GM12878 (cell line): ENCODE results near the gene GCK. TPM values are rescaled to one million over a fixed set of nuclear protein-coding genes. Genes with fewer than 3 reads are reported as not detected.

Experiments
- ATAC-seq: fragments of 200-7000 bp; cut with Tn5 transposase; 3 replicates; pipeline ENCODE4 v1.9.1; 2020; ENCODE audit warnings: mild to moderate bottlenecking, moderate library complexity
- BruUV-seq: library from RNA; stranded (reverse); fragments of 400-500 nt; replicated peaks from 2 replicates; lab custom pipeline; 2021; lab: Mats Ljungman, UMichigan
- CTCF ChIA-PET: fragments of 300-600 bp; sonication (Branson Sonifier 250); formaldehyde crosslinking; extraction: SDS; loops from one replicate; lab custom pipeline; 2021; ENCODE audit warnings: inconsistent platforms; lab: Yijun Ruan, JAX
- POLR2A ChIA-PET: fragments of 350-600 bp; formaldehyde crosslinking; extraction: SDS; loops from one replicate; lab custom pipeline; 2021; ENCODE audit warnings: inconsistent platforms; lab: Charles Lee
- RAD21 ChIA-PET: fragments of 300-600 bp; sonication (Branson Sonifier 250); formaldehyde crosslinking; loops from one replicate; lab custom pipeline; 2023; ENCODE audit warnings: antibody characterized with exemption; ENCODE audit not compliant: unreplicated experiment; lab: Charles Lee
- SMC1A ChIA-PET: fragments of 300-600 bp; sonication (Branson Sonifier 250); formaldehyde crosslinking; loops from one replicate; lab custom pipeline; 2023; ENCODE audit not compliant: unreplicated experiment, uncharacterized antibody; lab: Charles Lee
- DNase-seq: peaks from one replicate; pipeline ENCODE4 v3.0.0-alpha.2; 2011; ENCODE audit warnings: low read depth, low spot score
- FAIRE-seq: peaks from 3 replicates; lab custom pipeline; 2011; peaks lifted over from hg19 to GRCh38; lab: Jason Lieb, UNC
- H2AFZ ChIP-seq: 2 replicates; pipeline ENCODE4 v1.6.0; 2011; ENCODE audit warnings: low read depth, low read length, control low read depth; ENCODE audit not compliant: control insufficient read depth
- H3K27ac ChIP-seq: 2 replicates; pipeline ENCODE4 v1.5.1; 2011; ENCODE audit warnings: control low read depth; ENCODE audit not compliant: control insufficient read depth, insufficient read depth
- H3K27me3 ChIP-seq, 2 experiments: replicated peaks in 1 of 2; 2 replicates each; pipeline versions ENCODE4 v1.6.0 to v1.6.1; 2011; ENCODE audit warnings: low read length in 1 of 2; ENCODE audit not compliant: control insufficient read depth in 2 of 2, insufficient read depth in 2 of 2
- H3K36me3 ChIP-seq, 2 experiments: 2 replicates each; pipeline ENCODE4 v1.5.1; 2011; ENCODE audit warnings: low read length in 1 of 2; ENCODE audit not compliant: control insufficient read depth in 2 of 2, insufficient read depth in 2 of 2
- H3K4me1 ChIP-seq: 2 replicates; pipeline ENCODE4 v1.6.1; 2011; ENCODE audit warnings: mild to moderate bottlenecking, low read length, moderate library complexity, mixed read lengths; ENCODE audit not compliant: control insufficient read depth, insufficient read depth
- H3K4me2 ChIP-seq: 2 replicates; pipeline ENCODE4 v1.6.0; 2011; ENCODE audit warnings: control low read depth; ENCODE audit not compliant: control insufficient read depth, insufficient read depth
- H3K4me3 ChIP-seq: fragments of 200-600 bp; sonication (generic); 2 replicates; pipeline ENCODE4 v1.5.1; 2016
- H3K79me2 ChIP-seq: 2 replicates; pipeline ENCODE4 v1.6.0; 2011; ENCODE audit warnings: low read length; ENCODE audit not compliant: control insufficient read depth, insufficient read depth
- H3K9ac ChIP-seq: 2 replicates; pipeline ENCODE4 v1.8.0; 2011; ENCODE audit warnings: low read length, control low read depth, mixed read lengths; ENCODE audit not compliant: control insufficient read depth, insufficient read depth
- H3K9me3 ChIP-seq: replicated peaks from 3 replicates; pipeline ENCODE4 v1.5.1; 2011; ENCODE audit warnings: mild to moderate bottlenecking, low read length; ENCODE audit not compliant: control insufficient read depth, insufficient read depth
- H4K20me1 ChIP-seq: 2 replicates; pipeline ENCODE4 v1.6.0; 2011; ENCODE audit not compliant: control insufficient read depth, insufficient read depth
- CBX5 ChIP-seq: sonication (generic); IDR thresholded peaks from 2 replicates; pipeline ENCODE4 v1.6.1; 2016; ENCODE audit warnings: low read depth, moderate library complexity, mild to moderate bottlenecking, inconsistent platforms
- E4F1 ChIP-seq: fragments of 450-650 bp; IDR thresholded peaks from 2 replicates; pipeline ENCODE4 v1.6.1; 2018; ENCODE audit warnings: borderline replicate concordance, mild to moderate bottlenecking; ENCODE audit not compliant: partially characterized antibody
- MEF2A ChIP-seq: IDR thresholded peaks from 2 replicates; pipeline ENCODE4 v1.6.1; 2011; ENCODE audit warnings: low read depth, mild to moderate bottlenecking, low read length, moderate library complexity; ENCODE audit not compliant: insufficient read depth
- SIX5 ChIP-seq: IDR thresholded peaks from 2 replicates; pipeline ENCODE4 v1.6.1; 2011; ENCODE audit warnings: mild to moderate bottlenecking, low read depth, low read length, moderate library complexity; ENCODE audit not compliant: severe bottlenecking
- SPI1 ChIP-seq: IDR thresholded peaks from 2 replicates; pipeline ENCODE4 v1.6.1; 2011; ENCODE audit warnings: low read depth, mild to moderate bottlenecking, low read length, moderate library complexity, borderline replicate concordance; ENCODE audit not compliant: insufficient read depth
- WRNIP1 ChIP-seq: IDR thresholded peaks from 2 replicates; pipeline ENCODE4 v1.6.1; 2011; ENCODE audit warnings: low read depth, low read length, improper control_type of control experiment, borderline replicate concordance
- WGBS: methylation state at CpG from one replicate; pipeline ENCODE4 v1.1.6; 2016; ENCODE audit warnings: low lambda C conversion rate; ENCODE audit not compliant: insufficient replicate concordance, insufficient coverage; ENCODE audit errors: missing lambda C conversion rate; 5-methylcytosine and 5-hydroxymethylcytosine counted together
- in situ Hi-C: fragments of 300-500 bp; cut with MboI; formaldehyde crosslinking; loops from 9 replicates; pipeline ENCODE4 v1.14.3; 2018; ENCODE audit warnings: mixed read lengths
- intact Hi-C: fragments of 100-400 bp; cut with micrococcal nuclease; formaldehyde crosslinking; loops from one replicate; pipeline ENCODE4 v1.14.2; 2022; ENCODE audit not compliant: unreplicated experiment
- polyA plus RNA-seq, 11 experiments: library from polyadenylated mRNA; depleted of rRNA in 4 of 11; unstranded in 6 of 11; stranded (reverse) in 5 of 11; fragments of >200 nt; fragmentation: Nextera tagmentation in 4 of 11; fragmentation: Illumina TruSeq in 1 of 11; extraction: Ambion mirVana in 4 of 11; extraction: Trizol in 1 of 11; gene quantifications; 1 replicate in 1 of 11; 2 replicates in 10 of 11; pipeline versions ENCODE4 v1.2.1 to v1.2.3, GENCODE V29; 2011 to 2016; ENCODE audit warnings: inconsistent platforms in 2 of 11, missing spikeins in 2 of 11, low read depth in 1 of 11
- total RNA-seq, 4 experiments: library from RNA; depleted of rRNA in 3 of 4; stranded (reverse); fragments of >200 nt in 3 of 4; fragmentation: Illumina TruSeq in 1 of 4; extraction: Trizol in 1 of 4; gene quantifications; 2 replicates each; pipeline versions ENCODE4 v1.2.1 to v1.2.3, GENCODE V29; 2013 to 2021
- TF ChIP-seq, protein P1 (sequence below): fragments of 450-650 bp; formaldehyde crosslinking; IDR thresholded peaks from 2 replicates; pipeline ENCODE4 v1.5.0; 2022; ENCODE audit warnings: mild to moderate bottlenecking, missing genetic modification characterization

The GCK gene
- total and polyA plus RNA-seq, 10 of the 15 experiments (the other 5 are each of a cell fraction or from before 2014, with no cell fraction given), result 0.06 to 0.16 TPM; not detected in 8

DNA sequence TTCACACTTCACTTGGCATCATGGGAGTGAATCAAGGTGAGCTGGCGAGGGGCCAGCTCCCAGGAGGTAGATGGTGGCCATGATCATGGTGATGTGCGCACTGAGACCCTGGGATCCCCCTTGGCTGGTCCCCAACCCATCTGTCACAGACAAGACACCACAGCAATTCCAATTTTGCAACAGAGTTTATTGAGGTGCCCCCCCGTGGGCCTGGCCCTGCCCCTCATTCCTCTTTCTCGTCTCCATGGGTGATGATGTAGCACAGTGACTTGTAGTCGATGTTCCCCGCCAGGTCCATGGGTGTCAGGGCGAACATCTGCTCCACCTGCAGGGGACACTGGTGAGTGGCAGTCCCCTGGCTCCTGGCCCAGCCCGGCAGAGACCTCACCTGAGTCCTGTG is 50.5 kb downstream of the GCK start:
- intact Hi-C loops (no loop called here), in situ Hi-C loops (no loop called here)
- ChIA-PET RAD21 (no interaction called here), CTCF (no interaction called here), POLR2A (no interaction called here), SMC1A (no interaction called here)
- Histone ChIP-seq H3K79me2 (no peaks in the 10 kb centered on the region), H3K9ac (no peak overlapping the region), H4K20me1 (no peaks in the 10 kb centered on the region), H3K4me1 (no peaks in the 10 kb centered on the region), H3K36me3 (no peaks in the 10 kb centered on the region), H3K9me3 (no peaks in the 10 kb centered on the region), H3K27ac (no peak overlapping the region), H2AFZ (no peak overlapping the region), H3K4me3 (no peak overlapping the region), H3K27me3 (no peaks in the 10 kb centered on the region), H3K4me2 (no peak overlapping the region)
- DNase-seq, result no peak
- no TSS peak for BruUV-seq
- ATAC-seq, result no peak
- TF ChIP-seq CBX5 (no peak), SIX5 (no peak), SPI1 (no peak)
- FAIRE-seq, result no peak
- 32% methylated on average over 8 of the region's 8 CpGs for whole genome bisulfite sequencing

DNA sequence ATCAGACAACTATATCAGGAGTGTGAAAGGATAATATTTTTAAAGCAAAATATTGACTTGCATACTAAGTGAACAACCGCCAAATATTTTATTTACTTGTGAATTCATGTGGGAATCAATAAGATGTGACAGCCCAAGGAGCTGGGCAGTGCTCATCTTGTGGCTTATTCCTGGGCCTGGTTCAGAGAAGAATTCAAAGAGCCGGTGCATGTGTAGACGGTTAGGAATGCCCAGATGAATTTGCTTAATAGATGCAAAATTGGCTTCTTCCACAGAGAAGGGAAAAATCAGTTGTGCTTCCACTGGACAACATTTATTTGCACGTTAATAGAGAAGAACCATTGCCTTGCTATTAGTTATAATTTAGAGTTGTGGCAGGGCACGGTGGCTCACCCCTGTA is 52.5 kb downstream of the GCK start:
- ATAC-seq, result no peak
- POLR2A ChIA-PET, result interaction anchor here (1.0 kb wide), 1 partner anchor 11 kb away, joined by 3 read pairs; no protein-coding TSS in a partner anchor
- DNase-seq, result no peak
- Histone ChIP-seq H3K36me3 (no peaks in the 10 kb centered on the region), H2AFZ (no peak overlapping the region), H3K79me2 (no peaks in the 10 kb centered on the region), H4K20me1 (no peaks in the 10 kb centered on the region), H3K4me3 (no peak overlapping the region), H3K27me3 (no peaks in the 10 kb centered on the region), H3K4me1 (no peaks in the 10 kb centered on the region), H3K27ac (no peak overlapping the region), H3K9ac (no peak overlapping the region), H3K4me2 (no peak overlapping the region), H3K9me3 (no peaks in the 10 kb centered on the region)
- no TSS peak for BruUV-seq
- WGBS, result 58% methylated on average over 5 of the region's 5 CpGs
- in situ Hi-C loops (no loop called here), intact Hi-C loops (no loop called here)
- TF ChIP-seq MEF2A (no peak), E4F1 (no peak), WRNIP1 (no peak)
- TF ChIP-seq, protein P1, sequence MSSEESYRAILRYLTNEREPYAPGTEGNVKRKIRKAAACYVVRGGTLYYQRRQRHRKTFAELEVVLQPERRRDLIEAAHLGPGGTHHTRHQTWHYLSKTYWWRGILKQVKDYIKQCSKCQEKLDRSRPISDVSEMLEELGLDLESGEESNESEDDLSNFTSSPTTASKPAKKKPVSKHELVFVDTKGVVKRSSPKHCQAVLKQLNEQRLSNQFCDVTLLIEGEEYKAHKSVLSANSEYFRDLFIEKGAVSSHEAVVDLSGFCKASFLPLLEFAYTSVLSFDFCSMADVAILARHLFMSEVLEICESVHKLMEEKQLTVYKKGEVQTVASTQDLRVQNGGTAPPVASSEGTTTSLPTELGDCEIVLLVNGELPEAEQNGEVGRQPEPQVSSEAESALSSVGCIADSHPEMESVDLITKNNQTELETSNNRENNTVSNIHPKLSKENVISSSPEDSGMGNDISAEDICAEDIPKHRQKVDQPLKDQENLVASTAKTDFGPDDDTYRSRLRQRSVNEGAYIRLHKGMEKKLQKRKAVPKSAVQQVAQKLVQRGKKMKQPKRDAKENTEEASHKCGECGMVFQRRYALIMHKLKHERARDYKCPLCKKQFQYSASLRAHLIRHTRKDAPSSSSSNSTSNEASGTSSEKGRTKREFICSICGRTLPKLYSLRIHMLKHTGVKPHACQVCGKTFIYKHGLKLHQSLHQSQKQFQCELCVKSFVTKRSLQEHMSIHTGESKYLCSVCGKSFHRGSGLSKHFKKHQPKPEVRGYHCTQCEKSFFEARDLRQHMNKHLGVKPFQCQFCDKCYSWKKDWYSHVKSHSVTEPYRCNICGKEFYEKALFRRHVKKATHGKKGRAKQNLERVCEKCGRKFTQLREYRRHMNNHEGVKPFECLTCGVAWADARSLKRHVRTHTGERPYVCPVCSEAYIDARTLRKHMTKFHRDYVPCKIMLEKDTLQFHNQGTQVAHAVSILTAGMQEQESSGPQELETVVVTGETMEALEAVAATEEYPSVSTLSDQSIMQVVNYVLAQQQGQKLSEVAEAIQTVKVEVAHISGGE (CRISPR knock-in tag), result no peak
- RAD21 ChIA-PET, result no interaction called here
- SMC1A ChIA-PET, result no interaction called here
- no peak for FAIRE-seq
- CTCF ChIA-PET, result interaction anchor here (1.1 kb wide), 1 partner anchor 14 kb away, joined by 3 read pairs; no protein-coding TSS in a partner anchor
